Lung (tissue), 12 donors: ENCODE measurements around the gene ST3GAL5. TPM values are rescaled to one million over a fixed set of nuclear protein-coding genes. Genes with fewer than 3 reads are reported as not detected.

ENCODE experiments used
- ATAC-seq: fragments of 200-7000 bp; cut with Tn5 transposase; one replicate; pipeline ENCODE4 v1.9.1; 2020; ENCODE audit warnings: moderate number of reproducible peaks; ENCODE audit not compliant: insufficient read depth, low FRiP score
- DNase-seq, 3 donors: peaks; one replicate each; pipeline ENCODE4 v3.0.0-alpha.2; 2013 to 2017
- H3K27ac ChIP-seq, 2 donors: one replicate each; pipeline ENCODE4 v1.5.1; 2013; ENCODE audit warnings: mild to moderate bottlenecking in 2 of 2, moderate library complexity in 2 of 2, control low read depth in 1 of 2, inconsistent platforms in 1 of 2, low read depth in 1 of 2, low read length in 1 of 2
- H3K27me3 ChIP-seq, 3 donors: one replicate each; pipeline ENCODE4 v1.5.1; 2013; ENCODE audit warnings: low read length in 2 of 3; ENCODE audit not compliant: control insufficient read depth in 3 of 3, insufficient read depth in 3 of 3
- H3K36me3 ChIP-seq, 4 donors: one replicate each; pipeline ENCODE4 v1.5.1; 2013; ENCODE audit warnings: low read length in 4 of 4, mild to moderate bottlenecking in 1 of 4, moderate library complexity in 1 of 4; ENCODE audit not compliant: control insufficient read depth in 4 of 4, insufficient read depth in 4 of 4
- H3K4me1 ChIP-seq, 5 donors: one replicate each; pipeline ENCODE4 v1.5.1; 2013; ENCODE audit warnings: low read length in 5 of 5, mild to moderate bottlenecking in 2 of 5, moderate library complexity in 1 of 5; ENCODE audit not compliant: control insufficient read depth in 5 of 5, insufficient read depth in 5 of 5
- H3K4me3 ChIP-seq: one replicate; pipeline ENCODE4 v1.5.1; 2013; ENCODE audit warnings: mild to moderate bottlenecking, control low read depth, moderate library complexity
- H3K9ac ChIP-seq, 2 donors: one replicate each; pipeline ENCODE4 v1.5.1; 2013; ENCODE audit warnings: low read length in 2 of 2, control low read depth in 1 of 2; ENCODE audit not compliant: insufficient read depth in 1 of 2
- H3K9me3 ChIP-seq, 4 donors: one replicate each; pipeline ENCODE4 v1.5.1; 2013; ENCODE audit warnings: low read length in 3 of 4, mild to moderate bottlenecking in 1 of 4, moderate library complexity in 1 of 4; ENCODE audit not compliant: control insufficient read depth in 4 of 4, insufficient read depth in 3 of 4
- WGBS, 2 donors: extraction: QIAGEN DNeasy Blood & Tissue Kit; methylation state at CpG; one replicate each; pipeline ENCODE4 v1.1.7; 2013; 5-methylcytosine and 5-hydroxymethylcytosine counted together
- polyA plus RNA-seq, 2 donors: library from polyadenylated mRNA; stranded (reverse); fragments of 200-250 nt; gene quantifications; one replicate each; pipeline ENCODE4 v1.2.1, GENCODE V29; 2013
- total RNA-seq, 2 donors: library from RNA; depleted of rRNA in 1 of 2; stranded (reverse); fragments of >200 nt in 1 of 2; gene quantifications; one replicate each; pipeline ENCODE4 v1.2.1, GENCODE V29; 2014 to 2021
- TF ChIP-seq, protein P1 (sequence below): IDR thresholded peaks from 2 replicates; pipeline ENCODE4 v1.5.1; 2012; ENCODE audit warnings: mild to moderate bottlenecking; ENCODE audit errors: control extremely low read depth, extremely low read depth
- donor health status: control.
- donor health status: control.
- donor health status: Bipolar disorder and iron deficiency.
- donor health status: healthy.
- donor health status: DM: yes; HTN: yes; CAD: no.

The ST3GAL5 gene
- total and polyA plus RNA-seq, 4 donors, result 31.1 to 149 (median 64.4) TPM

DNA sequence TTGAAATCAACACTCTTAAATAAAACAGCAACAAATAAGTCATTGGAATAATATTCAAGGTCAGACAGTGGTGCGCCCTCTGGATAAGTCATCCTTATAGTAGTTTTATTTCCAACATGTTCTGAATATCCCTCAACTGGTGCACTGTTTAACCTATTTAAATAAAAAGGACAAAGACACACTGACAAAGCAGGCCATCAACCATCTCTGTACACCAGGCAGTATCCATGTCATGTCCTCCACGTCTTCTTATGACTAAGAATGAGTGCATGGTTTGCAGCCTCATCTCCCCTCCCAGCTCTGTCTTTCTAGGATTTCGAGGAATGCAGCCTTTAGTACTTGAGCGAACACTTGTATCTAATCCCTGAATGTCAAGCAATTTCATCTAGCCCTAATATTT is 42.4 kb downstream of the ST3GAL5 start:
- Histone ChIP-seq H3K27me3 (no peaks in the 10 kb centered on the region), H3K36me3 (peaks cover 0 to 20% (median 3%) of the 10 kb centered on the region in 4 donors), H3K27ac (no peak overlapping the region), H3K4me1 (no peaks in the 10 kb centered on the region), H3K9ac (no peak overlapping the region), H3K9me3 (no peaks in the 10 kb centered on the region), H3K4me3 (no peak overlapping the region)
- WGBS, 2 donors, result 90 to 94% methylated on average over 4 of the region's 4 CpGs
- no peak for DNase-seq
- ATAC-seq, result no peak
- TF ChIP-seq, protein P1, sequence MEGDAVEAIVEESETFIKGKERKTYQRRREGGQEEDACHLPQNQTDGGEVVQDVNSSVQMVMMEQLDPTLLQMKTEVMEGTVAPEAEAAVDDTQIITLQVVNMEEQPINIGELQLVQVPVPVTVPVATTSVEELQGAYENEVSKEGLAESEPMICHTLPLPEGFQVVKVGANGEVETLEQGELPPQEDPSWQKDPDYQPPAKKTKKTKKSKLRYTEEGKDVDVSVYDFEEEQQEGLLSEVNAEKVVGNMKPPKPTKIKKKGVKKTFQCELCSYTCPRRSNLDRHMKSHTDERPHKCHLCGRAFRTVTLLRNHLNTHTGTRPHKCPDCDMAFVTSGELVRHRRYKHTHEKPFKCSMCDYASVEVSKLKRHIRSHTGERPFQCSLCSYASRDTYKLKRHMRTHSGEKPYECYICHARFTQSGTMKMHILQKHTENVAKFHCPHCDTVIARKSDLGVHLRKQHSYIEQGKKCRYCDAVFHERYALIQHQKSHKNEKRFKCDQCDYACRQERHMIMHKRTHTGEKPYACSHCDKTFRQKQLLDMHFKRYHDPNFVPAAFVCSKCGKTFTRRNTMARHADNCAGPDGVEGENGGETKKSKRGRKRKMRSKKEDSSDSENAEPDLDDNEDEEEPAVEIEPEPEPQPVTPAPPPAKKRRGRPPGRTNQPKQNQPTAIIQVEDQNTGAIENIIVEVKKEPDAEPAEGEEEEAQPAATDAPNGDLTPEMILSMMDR, result no peak

DNA sequence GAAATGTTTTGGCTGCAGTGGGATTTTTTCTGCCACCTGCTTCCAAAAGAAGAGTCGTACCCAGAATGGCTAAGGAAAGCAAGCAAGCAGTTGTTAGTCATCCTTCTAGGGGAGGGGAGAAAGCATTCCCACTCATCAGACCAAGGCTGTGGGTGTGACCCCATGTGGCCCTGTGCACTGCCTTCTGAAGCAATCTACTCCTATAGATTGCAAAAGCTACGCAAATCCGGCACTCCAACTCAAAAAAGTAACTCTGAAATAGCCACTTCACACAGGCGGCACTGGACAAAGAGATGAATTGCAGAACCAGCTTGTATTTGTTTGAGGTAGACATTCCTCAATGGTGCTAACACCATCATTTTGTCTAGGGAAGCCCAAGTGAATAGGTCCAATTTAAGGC is 44.3 kb downstream of the ST3GAL5 start:
- Histone ChIP-seq H3K27me3 (no peaks in the 10 kb centered on the region), H3K9ac (no peak overlapping the region), H3K36me3 (peaks cover 0 to 21% (median 3%) of the 10 kb centered on the region in 4 donors), H3K4me3 (no peak overlapping the region), H3K4me1 (no peaks in the 10 kb centered on the region), H3K9me3 (no peaks in the 10 kb centered on the region), H3K27ac (no peak overlapping the region)
- 63 to 70% methylated on average over 4 of the region's 4 CpGs for WGBS, 2 donors
- DNase-seq (no peak), ATAC-seq (no peak)
- TF ChIP-seq, protein P1, result no peak

DNA sequence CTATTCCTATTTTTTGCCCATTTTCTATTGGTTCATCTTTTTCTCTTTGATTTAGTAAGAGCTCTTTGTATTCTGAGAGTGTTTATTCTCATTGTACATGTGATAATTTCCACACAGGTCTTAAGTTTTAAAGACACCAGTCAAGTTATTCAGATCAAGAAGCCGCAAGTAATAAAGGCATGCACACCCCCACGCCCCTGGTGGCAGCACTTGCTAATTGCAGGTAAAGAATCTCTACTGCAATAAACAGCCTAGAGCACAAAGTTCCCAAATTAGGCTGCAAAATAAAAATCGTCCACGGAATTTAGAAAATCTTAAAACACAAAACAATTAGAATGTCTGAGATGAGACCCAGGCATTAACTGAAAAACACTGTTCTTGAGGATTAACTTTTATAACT is 45.2 kb downstream of the ST3GAL5 start:
- 70 to 78% methylated on average over 4 of the region's 4 CpGs for WGBS, 2 donors
- H3K27ac ChIP-seq, result no peak overlapping the region
- H3K4me1 ChIP-seq, result no peaks in the 10 kb centered on the region
- DNase-seq (no peak), ATAC-seq (no peak)
- H3K27me3 ChIP-seq, result no peaks in the 10 kb centered on the region
- H3K9ac ChIP-seq, result no peak overlapping the region
- no peak overlapping the region for H3K4me3 ChIP-seq
- TF ChIP-seq, protein P1, result no peak
- no peaks in the 10 kb centered on the region for H3K9me3 ChIP-seq
- peaks cover 0 to 28% (median 3%) of the 10 kb centered on the region in 4 donors for H3K36me3 ChIP-seq

DNA sequence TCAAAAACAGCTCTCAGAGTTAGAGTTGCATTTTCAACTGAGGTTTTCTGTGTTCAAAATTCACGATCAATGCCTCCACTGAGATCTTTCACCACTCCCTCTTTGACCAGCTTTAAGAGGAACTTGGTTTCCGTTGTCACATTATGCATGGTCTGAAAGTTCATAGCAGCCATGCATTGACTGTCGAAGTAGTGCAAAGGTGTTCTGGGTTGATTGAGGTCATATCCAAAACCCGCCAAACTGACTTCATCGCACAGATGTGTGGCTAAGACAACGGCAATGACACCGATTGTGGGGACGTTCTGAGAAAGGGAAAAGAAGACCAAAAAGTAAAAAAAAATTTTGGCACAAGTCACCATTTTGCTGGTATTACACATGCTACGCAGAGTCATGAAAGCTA is 48.7 kb downstream of the ST3GAL5 start:
- no peak for ATAC-seq
- TF ChIP-seq, protein P1, result no peak
- H3K36me3 ChIP-seq, result peaks cover 0 to 14% (median 1%) of the 10 kb centered on the region in 4 donors

More for the DNA sequence above, 48.7 kb downstream of the ST3GAL5 start:
- no peak for DNase-seq
- WGBS, 2 donors, result 79 to 87% methylated on average over 9 of the region's 9 CpGs
- no peaks in the 10 kb centered on the region for H3K27me3 ChIP-seq
- no peaks in the 10 kb centered on the region for H3K4me1 ChIP-seq
- H3K4me3 ChIP-seq, result no peak overlapping the region
- H3K9me3 ChIP-seq, result no peaks in the 10 kb centered on the region
- no peak overlapping the region for H3K27ac ChIP-seq
- H3K9ac ChIP-seq, result no peak overlapping the region
